Endodermal cell (in vitro differentiated cells): ENCODE measurements around the gene LASP1. TPM values are rescaled to one million over a fixed set of nuclear protein-coding genes. Genes with fewer than 3 reads are reported as not detected.
A peak's percentile ranks its signal among the peaks of the same experiment; 100 is the strongest.

Experiments used
- DNase-seq: peaks from one replicate; pipeline ENCODE4 v3.0.0-alpha.2; 2017
- H3K27ac ChIP-seq: 2 replicates; pipeline ENCODE4 v1.5.1; 2013; ENCODE audit warnings: mild to moderate bottlenecking, low read depth, low read length, moderate library complexity
- H3K27me3 ChIP-seq: 2 replicates; pipeline ENCODE4 v1.6.1; 2013; ENCODE audit warnings: mild to moderate bottlenecking, low read length, moderate library complexity; ENCODE audit not compliant: insufficient read depth, control insufficient read depth, poor library complexity, severe bottlenecking
- H3K36me3 ChIP-seq: 2 replicates; pipeline ENCODE4 v1.7.0; 2013; ENCODE audit warnings: mild to moderate bottlenecking, low read length, moderate library complexity; ENCODE audit not compliant: control insufficient read depth, insufficient read depth
- H3K4me1 ChIP-seq: one replicate; pipeline ENCODE4 v1.7.0; 2013; ENCODE audit warnings: low read length; ENCODE audit not compliant: control insufficient read depth, insufficient read depth
- H3K4me3 ChIP-seq: 2 replicates; pipeline ENCODE4 v1.5.1; 2013; ENCODE audit warnings: mild to moderate bottlenecking, low read length, moderate library complexity
- H3K9ac ChIP-seq: 2 replicates; pipeline ENCODE4 v1.6.1; 2013; ENCODE audit warnings: mild to moderate bottlenecking, low read length, moderate library complexity; ENCODE audit not compliant: poor library complexity, severe bottlenecking; ENCODE audit errors: extremely low read depth
- H3K9me3 ChIP-seq: 2 replicates; pipeline ENCODE4 v1.6.1; 2013; ENCODE audit warnings: mild to moderate bottlenecking, low read length, moderate library complexity; ENCODE audit not compliant: control insufficient read depth
- H3K27ac Mint-ChIP-seq: 2 replicates; pipeline ENCODE4 v1.8.0; 2020; ENCODE audit warnings: mixed read lengths
- H3K27me3 Mint-ChIP-seq: 2 replicates; pipeline ENCODE4 v1.8.0; 2021; ENCODE audit warnings: mild to moderate bottlenecking, mixed read lengths; ENCODE audit not compliant: insufficient read depth
- H3K36me3 Mint-ChIP-seq: 2 replicates; pipeline ENCODE4 v1.8.0; 2020; ENCODE audit warnings: low read depth, mixed read lengths
- H3K4me1 Mint-ChIP-seq: 2 replicates; pipeline ENCODE4 v1.8.0; 2020; ENCODE audit warnings: mixed read lengths
- H3K4me3 Mint-ChIP-seq: 2 replicates; pipeline ENCODE4 v1.8.0; 2020; ENCODE audit warnings: mild to moderate bottlenecking, moderate library complexity, mixed read lengths
- H3K9me3 Mint-ChIP-seq: 2 replicates; pipeline ENCODE4 v1.8.0; 2020; ENCODE audit warnings: mild to moderate bottlenecking, mixed read lengths
- CTCF ChIP-seq: fragments of 200-600 bp; sonication (generic); conservative IDR thresholded peaks from 2 replicates; pipeline ENCODE4 v1.5.0; 2021; ENCODE audit warnings: antibody characterized with exemption, mild to moderate bottlenecking
- WGBS, 2 experiments: methylation state at CpG; one replicate each; pipeline versions ENCODE4 v1.1.5 to v1.1.7; 2013; ENCODE audit warnings: missing lambda C conversion rate in 2 of 2, mixed read lengths in 1 of 2; ENCODE audit not compliant: insufficient coverage in 1 of 2, insufficient read length in 1 of 2; 5-methylcytosine and 5-hydroxymethylcytosine counted together
- total RNA-seq, 2 donors: library from RNA; stranded (reverse); fragmentation: NEBNext Ultra II Directional in 1 of 2; extraction: Animal tissue kit (Norgen Biotek cat#: 25700) in 1 of 2; gene quantifications; 2 replicates in 1 of 2; 3 replicates in 1 of 2; pipeline ENCODE4 v1.2.1, GENCODE V29; 2021

LASP1 gene
- total RNA-seq, 2 donors from 2014 or later, result 168 to 177 TPM

GRCh38 chr17:38875477-38876075, 5.7 kb downstream of the LASP1 start:
- no peaks in the 10 kb centered on the region for H3K27me3 ChIP-seq
- TF ChIP-seq CTCF, result no peak
- H3K9me3 ChIP-seq, result no peaks in the 10 kb centered on the region
- H3K4me1 ChIP-seq, result peaks cover 23% of the 10 kb centered on the region
- WGBS, 2 experiments, result 83 to 91% methylated on average over 2 to 5 of the region's 5 CpGs
- H3K9ac ChIP-seq, result no peak overlapping the region
- peaks cover 66% of the 10 kb centered on the region for H3K36me3 ChIP-seq
- H3K27ac ChIP-seq, result no peak overlapping the region
- no peaks in the 10 kb centered on the region for H3K27me3 Mint-ChIP-seq
- no peak overlapping the region for H3K4me3 Mint-ChIP-seq
- peak; percentile 61 for DNase-seq
- H3K27ac Mint-ChIP-seq, result peak overlapping the region; percentile 72
- no peaks in the 10 kb centered on the region for H3K9me3 Mint-ChIP-seq
- no peak overlapping the region for H3K4me3 ChIP-seq
- peaks cover 20% of the 10 kb centered on the region for H3K36me3 Mint-ChIP-seq
- H3K4me1 Mint-ChIP-seq, result peaks cover 51% of the 10 kb centered on the region

DNA sequence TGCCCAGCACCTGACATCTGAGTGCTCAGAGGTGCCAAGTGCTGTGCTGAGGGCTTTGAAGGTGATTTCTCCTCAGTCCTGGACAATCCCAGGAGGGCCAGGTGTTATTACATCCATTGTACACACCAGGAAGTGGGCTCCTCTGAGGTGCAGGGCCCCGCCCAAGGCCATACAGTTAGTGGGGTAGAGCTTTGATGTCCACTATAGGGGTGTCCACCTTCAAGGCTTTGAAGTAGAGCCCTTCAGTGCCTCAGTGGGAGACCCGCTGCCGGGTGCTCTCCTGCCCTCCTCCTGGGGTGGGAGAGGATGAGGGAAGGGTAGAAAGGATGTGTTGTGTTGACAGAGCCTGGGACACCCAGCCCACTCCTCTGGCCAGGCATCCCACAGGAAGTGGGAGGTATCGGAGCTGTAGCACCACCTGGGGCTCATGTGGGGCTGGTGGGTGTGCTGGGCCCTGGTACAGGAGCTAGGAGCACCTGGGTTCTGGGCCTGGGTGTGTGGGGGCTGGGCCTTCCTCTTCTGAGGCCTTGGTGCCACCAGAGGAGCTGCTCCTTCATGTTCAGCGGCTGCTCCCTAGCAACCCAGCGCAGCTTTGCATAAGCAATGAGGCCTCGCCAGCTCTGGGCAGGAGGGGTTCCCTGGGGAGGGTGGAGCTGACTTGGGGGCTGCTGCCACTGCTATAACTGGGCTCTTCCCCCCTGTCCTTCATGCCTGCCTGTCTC, 7.4 kb downstream of the LASP1 start:
- no peak overlapping the region for H3K9ac ChIP-seq
- Mint-ChIP-seq H3K27ac (peak overlapping the region; percentile 68), H3K4me3 (no peak overlapping the region), H3K27me3 (no peaks in the 10 kb centered on the region), H3K4me1 (peaks cover 54% of the 10 kb centered on the region), H3K9me3 (no peaks in the 10 kb centered on the region), H3K36me3 (peaks cover 32% of the 10 kb centered on the region)
- H3K4me3 ChIP-seq, result no peak overlapping the region
- no peak overlapping the region for H3K27ac ChIP-seq
- no peaks in the 10 kb centered on the region for H3K27me3 ChIP-seq
- peak; percentile 69 for DNase-seq
- H3K4me1 ChIP-seq, result peaks cover 21% of the 10 kb centered on the region
- peaks cover 76% of the 10 kb centered on the region for H3K36me3 ChIP-seq
- WGBS, 2 experiments, result 83 to 100% methylated on average over 1 to 7 of the region's 7 CpGs
- no peak for TF ChIP-seq CTCF
- H3K9me3 ChIP-seq, result no peaks in the 10 kb centered on the region

GRCh38 chr17:38879878-38880665, 10.2 kb downstream of the LASP1 start:
- Mint-ChIP-seq H3K36me3 (peaks cover 48% of the 10 kb centered on the region), H3K27ac (peak overlapping the region; percentile 87), H3K27me3 (no peaks in the 10 kb centered on the region), H3K9me3 (no peaks in the 10 kb centered on the region), H3K4me3 (peak overlapping the region; percentile 35), H3K4me1 (peaks cover 55% of the 10 kb centered on the region)
- DNase-seq, result peak; percentile 96
- no peak for TF ChIP-seq CTCF
- Histone ChIP-seq H3K4me1 (peaks cover 24% of the 10 kb centered on the region), H3K36me3 (peaks cover 75% of the 10 kb centered on the region), H3K4me3 (peak overlapping the region; percentile 57), H3K27me3 (no peaks in the 10 kb centered on the region), H3K9ac (peak overlapping the region; percentile 32), H3K9me3 (no peaks in the 10 kb centered on the region), H3K27ac (peak overlapping the region; percentile 72)
- 28% methylated on average over 3 to 6 of the region's 6 CpGs for WGBS, 2 experiments
